IPS DF 4.7 (cell line): Measurements from ENCODE around the gene DUSP7.

Source experiments
- DNase-seq: peaks from one replicate; pipeline ENCODE4 v3.0.0-alpha.2; 2013; ENCODE audit warnings: low spot score; ENCODE audit errors: extremely low read depth

Gene DUSP7

DNA sequence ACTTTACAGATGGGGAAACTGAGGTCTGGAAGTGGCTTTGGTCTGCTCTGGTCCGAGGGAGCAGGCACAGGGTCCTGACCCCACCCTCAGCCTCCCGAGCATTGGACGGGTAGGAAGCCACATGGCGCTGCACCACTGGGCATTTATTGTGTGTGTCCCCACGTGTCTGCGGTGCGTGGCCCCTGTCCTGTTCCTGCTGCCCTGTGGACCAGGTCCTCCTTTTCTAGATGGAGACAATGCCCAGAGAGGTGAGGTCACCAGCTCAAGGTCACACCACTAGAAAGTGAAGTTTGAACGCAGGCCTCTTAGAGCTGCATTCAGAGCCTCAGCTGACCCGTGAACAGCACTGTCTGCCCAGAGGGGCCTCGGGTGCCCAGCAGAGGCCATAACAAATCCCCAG, 26.8 kb downstream of the DUSP7 start:
- no peak for DNase-seq

DNA sequence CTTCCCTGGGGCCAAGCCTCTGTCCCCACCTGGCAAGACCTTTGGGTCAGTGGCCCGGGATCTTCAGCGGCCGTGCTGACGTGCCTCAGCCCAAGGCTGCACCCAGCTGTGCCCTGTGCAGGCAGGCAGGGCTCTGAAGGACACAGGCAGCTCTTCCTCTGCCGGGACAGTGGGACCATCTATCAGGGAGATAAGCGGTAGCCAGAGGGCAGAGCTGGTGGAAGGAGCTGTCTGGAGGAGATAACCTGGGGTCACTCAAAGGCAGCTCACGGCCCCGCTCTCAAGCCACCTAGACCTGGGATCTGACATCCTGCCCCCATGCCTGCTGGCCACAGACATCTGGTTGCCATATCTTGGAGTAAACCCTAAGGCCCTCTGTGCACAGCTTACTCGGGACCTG, 27.3 kb downstream of the DUSP7 start:
- DNase-seq, result no peak

DNA sequence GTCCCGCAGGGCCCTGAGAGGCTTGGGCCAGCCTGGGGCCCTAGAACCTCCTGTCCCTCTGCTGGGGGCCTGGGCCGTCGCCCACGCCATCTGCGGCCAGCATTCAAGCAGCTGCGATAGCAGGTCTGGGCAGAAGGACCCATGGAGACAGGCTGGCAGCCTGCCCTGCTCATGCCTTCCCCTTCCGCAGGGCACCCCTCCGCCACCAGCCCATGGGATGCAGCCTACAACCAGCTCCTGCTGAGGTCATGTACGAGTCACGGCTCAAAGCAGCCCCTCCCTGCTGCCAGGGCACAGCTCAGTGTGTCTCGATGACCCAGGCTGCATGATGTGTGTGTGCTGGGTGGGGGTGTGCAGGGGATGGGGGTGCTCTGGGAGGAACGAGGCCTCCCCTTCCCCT, 27.8 kb downstream of the DUSP7 start:
- DNase-seq, result no peak

DNA sequence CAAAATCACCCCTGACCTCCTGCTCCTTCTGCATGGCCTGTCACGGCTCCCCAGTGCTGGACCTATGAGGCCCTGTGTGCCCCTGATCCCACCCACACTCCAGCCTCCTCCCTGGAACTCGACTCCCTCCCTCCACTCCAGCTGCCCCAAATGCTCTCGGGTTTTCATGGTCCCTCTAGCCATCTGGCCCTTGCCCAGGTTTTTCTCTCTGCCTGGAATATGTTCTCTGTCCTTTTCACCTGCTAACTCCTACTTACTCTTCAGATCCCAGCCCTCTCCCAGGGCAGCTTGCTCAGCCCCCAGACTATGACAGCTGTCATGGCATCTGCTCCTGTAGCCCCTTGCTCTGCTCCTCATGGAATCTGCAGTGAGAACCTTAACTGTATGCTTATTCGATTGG, 30.3 kb downstream of the DUSP7 start:
- no peak for DNase-seq

DNA sequence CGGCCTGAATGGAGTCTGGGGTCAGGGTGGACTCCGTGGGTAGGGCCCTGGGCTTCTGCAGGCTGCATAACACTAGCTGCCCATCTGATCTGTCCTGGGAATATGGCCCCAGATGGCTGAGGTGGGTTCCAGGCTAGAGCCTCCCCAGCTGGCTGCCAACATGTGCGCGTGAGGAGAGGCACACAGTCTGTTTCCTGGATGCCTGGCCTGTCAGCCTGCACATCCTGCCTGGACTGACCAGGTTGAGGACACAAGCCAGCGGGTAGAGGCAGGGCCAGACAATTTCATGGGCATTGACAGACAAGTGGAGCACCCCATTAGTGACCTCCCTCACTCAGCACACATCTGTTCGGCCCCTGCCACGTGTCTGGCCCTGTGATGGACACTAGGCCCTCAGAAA, 30.9 kb downstream of the DUSP7 start:
- no peak for DNase-seq

GRCh38 chr3:52024765-52025452, 31.5 kb downstream of the DUSP7 start:
- DNase-seq, result no peak

DNA sequence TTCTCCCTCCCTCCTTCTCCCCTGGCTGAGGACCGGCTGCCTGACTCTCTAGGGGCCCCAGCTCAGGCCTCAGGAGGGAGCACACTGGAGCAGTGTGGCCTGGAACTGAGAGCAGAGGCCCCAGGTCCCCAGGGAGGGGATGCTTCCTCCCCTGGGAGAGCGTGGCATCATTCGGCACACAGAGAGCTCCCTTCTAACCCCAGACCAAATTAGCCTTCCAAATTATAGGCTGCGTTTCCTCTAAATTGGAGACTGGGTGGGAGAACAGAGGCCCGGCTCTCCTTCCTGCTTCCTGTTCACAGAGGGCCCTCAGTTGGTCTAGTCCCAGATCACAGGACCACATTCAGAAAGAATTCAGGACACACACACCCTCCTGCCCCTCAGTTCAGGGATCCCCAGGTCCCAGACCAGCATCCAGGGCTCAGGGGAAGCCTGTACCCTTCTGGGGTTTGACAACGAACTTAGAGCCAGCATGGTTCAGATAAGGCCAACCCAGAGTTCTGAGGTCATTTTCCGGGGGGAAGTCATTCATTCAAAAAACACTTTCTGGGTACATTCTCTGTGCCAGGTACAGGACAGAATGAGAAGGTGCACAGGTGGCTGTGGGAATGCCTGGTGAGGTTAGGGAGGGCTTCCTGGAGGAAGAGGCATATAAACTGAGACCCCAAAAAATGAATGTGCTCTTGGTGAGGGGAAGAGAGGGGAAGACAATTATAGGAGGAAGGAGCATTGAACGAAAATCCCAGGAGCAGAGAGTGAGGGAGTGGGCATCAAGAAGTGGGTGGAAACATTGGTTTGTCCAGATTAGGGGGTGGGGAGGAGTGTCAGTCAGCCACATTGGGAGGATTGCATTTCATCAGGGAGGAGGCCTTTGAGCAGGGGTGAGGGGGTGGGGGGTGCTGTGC, 32.3 kb downstream of the DUSP7 start:
- DNase-seq, result no peak

DNA sequence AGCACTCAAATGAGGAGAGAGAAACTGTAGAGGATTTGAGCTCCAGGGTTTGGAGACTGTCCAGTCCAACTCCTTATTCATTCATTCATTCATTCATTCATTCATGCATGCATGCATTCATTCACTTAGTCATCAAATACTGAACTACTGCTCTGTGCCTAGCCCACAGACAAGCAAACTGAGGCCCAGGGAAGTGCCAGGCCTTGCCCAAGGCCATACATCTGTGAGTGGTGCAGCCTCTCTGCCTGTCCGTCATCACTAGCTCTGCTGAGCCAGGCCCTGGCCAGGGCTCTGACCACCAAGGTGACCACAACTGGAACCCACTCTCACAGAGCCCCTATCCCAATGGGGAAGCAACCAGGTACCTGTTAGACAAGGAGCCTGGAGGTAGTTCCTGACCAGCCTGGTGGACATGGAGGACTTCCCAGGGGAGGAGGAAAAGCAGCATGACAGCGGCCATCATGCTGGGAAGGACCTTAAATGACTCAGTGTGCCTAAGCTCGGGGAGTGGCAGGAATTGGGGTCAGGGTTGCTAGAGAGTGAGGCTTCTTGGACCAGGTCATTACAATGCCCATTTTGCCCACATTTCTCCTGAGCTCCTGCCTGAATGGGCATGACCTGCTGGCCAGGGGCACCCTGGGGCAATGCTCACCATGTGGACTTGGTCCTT, 33.1 kb downstream of the DUSP7 start:
- no peak for DNase-seq

DNA sequence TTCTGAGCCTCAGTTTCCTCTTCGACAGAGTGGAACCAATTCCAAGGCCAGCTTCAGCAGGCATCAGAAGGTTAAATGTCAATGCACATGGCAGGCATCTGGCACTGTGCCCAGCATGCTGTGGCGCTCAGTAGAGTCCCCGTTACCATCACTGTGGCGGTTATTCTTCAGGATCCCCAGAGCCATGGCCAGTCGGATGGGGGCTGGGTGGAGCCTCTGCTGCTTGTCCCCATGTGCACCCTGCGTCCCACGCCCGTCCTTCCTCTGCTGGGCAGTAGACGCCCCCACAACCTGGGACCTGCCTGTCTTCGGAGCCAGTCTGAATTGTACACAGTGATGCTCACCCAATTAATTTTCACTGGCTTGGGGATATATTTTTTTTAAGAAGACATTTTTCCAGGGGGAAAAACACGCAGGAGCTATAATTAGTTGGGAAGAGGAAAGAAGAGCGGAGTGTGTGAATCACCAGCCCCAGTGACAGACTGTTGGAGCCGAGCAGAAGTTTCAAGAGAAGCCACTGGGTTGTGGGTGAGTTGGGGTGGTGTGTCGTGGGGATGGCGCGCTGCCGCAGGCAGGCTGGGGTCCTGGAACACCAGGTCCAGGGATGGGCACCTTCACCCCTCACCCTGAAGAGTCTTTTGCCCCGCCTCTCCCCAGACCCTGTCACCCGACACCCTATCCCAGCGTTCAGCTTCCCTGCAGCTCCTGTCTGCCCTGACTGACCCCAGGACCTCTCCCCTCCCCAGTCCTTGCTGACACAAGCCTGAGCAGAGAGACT, 33.9 kb downstream of the DUSP7 start:
- no peak for DNase-seq

GRCh38 chr3:52021489-52022268, 34.7 kb downstream of the DUSP7 start:
- DNase-seq, result no peak

DNA sequence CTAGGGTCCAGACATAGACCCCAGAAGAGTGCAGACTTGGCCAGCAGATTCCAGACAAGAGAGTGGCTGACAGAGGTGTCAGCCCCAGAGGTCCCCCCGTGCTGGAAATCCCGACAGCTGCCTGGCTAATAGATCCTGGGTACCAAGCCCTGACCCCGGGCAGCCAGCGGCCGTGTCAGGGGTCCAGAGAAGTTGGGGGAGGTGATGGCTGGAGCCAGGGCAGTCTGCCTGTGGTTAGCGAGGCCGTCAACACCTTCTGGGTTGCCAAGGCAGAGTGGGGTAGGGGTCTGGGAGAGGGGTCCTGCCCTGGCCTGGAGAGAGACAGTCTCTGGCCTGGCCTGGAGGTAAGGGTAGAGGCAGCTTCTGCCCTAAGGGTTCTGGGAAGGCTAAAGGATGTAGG, 35.6 kb downstream of the DUSP7 start:
- DNase-seq, result no peak

GRCh38 chr3:52019352-52020080, 36.9 kb downstream of the DUSP7 start:
- DNase-seq, result no peak

DNA sequence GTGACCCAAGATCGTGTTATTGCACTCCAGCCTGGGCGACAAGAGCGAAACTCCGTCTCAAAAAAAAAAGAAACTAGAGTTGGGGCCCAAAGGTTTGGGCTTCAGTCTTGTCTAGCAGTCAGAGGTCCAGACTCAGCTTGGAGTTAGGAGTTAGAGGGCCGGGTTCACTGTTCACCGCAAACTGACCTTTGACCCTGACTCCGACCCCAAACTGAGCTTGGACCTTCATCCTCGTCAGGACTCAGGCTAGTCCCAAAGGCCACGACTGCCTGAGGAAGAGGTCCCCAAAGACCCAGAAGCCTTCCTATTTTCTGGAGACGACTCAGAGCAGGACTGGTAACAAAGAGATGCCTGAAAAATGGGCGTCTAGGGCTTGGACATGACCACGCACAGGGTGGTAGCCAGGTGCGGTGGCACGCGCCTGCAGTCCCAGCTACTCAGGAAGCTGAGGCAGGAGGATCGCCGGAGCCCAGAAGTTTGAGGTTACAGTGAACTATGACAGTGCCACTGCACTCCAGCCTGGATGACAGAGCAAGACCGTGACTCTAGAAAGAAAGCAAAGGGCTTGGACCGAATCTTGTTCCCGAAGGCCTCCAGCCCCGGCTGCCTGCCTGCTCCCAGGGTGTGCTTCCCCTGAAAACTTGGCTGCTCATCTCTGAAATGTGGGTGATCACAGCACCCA, 37.9 kb downstream of the DUSP7 start:
- DNase-seq, result no peak

GRCh38 chr3:52017586-52017985, 38.8 kb downstream of the DUSP7 start:
- DNase-seq, result no peak

DNA sequence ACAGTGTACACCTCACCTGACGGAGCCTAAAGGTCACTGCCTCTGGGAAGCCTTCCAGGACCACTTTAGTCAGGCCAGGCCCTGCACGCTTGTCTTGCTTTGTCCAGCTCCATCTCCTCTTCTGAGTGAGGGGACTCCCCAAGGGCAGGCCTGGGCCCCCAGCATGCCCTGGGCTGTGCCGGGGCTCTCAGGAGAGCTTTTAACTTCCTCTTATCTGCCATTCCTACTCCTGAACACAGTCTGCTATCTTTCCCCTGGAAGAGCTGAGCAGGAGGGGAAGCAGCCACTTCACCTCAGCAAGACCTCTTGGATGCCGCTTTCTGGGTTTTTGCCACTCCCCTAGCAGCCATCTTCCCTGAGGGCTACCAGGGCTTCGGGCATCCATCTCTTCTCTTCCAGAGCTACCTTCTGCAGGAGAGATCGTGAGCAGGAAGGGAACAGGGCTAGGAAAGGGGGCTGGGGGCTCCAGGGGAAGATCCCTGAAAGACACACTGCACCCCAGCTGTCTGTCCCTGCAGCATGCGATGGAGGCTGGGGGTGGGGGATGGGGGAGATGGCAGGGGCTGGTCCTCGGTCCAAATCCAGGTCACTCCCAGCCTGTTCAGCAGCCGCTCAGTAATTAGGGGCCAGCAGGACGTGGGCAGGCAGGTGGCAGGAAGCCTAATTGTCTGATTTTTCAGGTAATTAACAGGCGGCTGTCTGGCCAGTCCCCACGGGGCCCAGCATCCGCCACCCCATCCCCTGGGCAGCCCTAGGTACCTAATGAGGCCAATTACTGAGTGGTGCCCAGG, 40.7 kb downstream of the DUSP7 start:
- DNase-seq, result no peak

DNA sequence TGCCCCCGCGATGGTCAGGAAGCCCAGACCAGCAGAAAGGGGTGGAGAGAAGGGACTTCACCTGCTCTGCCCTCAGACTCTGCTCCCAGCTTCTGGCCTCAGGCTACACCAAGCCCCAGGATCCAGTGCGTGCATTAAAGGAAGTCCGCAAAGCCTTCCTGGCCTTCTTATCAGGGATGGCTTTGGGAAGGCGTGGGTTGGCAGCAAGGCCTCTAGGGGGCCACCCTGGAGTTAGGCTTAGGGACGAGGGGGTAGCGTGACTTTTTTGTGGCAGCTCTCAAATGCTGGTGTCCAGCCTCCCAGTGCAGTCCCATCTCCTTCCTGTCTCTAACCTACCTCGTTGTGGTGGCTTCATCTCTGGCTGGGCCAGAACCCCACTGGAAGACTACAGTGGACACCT, 41.8 kb downstream of the DUSP7 start:
- no peak for DNase-seq

DNA sequence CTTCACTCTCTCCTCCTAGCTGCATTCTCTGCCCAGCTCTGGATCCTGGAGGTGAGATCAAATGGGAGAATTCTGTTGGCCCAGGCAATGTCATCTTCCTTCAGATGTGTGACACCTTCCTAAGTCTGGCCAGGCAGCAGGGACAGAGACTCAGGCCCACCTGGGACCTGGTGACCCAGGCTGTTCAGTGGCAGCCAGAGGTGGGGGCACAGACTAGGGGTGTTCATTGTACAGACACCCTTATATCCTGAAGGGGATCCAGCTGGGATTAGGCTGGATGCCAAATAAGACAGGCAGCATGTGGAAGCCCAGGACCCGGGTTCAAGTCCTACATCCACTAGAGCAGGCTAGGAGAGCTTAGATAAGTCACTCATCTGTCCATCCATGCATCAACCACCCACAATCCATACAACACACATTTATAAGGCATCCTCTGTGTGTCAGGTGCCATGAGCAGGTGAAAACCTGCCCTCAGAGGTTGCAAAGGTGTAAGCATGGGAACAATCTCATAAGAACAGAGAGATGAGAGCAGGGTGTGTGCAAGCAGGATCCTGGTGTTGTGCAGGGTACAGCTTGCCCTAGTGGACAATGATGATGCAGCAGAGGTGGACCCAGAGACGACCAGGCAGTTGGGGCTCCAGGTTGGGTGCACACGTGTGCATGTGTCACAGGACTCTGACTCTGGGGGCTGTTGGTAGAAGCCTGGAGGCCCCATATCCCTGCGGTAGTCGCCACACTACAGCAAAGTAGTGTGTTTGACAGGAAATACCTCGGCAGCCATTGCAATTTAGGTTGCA, 42.4 kb downstream of the DUSP7 start:
- DNase-seq, result no peak

DNA sequence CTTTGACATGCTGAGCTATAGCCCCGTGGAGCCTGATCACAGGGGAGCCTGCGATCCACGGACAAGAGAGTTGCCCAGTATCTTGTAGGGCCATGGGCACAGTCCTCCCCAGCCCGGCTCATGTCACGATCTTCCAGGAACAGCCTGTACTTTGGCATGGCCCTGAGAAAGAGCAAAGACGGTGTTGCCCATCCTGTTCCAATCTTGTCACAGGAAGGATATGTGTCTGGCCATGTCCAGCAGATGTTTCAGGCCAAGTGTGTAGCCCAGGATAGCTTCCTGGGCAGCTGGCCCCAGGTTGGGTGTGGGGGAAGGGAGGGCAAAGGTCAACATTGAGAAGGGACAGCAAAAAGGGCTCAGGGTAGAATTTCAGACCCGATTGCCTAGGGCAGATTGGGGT, 43.7 kb downstream of the DUSP7 start:
- no peak for DNase-seq
